Measurements from ENCODE around the gene ZDHHC1.

DNA sequence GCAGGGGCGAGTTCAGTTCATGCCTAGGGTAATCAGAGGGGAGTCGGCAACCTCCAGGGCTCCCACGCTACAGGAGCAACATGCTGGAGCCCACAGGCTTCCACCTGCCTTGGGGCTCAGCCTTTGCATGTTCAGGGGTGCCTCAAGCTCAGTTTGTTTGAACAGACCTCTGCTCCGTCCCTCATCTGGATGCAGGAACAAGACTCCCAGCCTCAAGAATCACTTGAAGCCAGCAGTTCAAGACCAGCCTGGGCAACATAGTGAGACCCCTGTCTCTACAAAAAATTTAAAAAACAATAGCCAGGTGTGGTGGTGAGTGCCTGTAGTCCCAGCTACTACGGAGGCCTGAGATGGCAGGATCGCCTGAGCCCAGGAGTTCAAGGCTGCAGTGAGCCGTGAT is 9.7 kb upstream of the ZDHHC1 start:
- TF ChIP-seq TAF1 (CRISPR knock-in tag; IDR thresholded peaks at IDR 0.05) = no peak
- no peak for TF ChIP-seq ZNF264 (CRISPR knock-in tag; IDR thresholded peaks at IDR 0.05)
- TF ChIP-seq, protein P1, sequence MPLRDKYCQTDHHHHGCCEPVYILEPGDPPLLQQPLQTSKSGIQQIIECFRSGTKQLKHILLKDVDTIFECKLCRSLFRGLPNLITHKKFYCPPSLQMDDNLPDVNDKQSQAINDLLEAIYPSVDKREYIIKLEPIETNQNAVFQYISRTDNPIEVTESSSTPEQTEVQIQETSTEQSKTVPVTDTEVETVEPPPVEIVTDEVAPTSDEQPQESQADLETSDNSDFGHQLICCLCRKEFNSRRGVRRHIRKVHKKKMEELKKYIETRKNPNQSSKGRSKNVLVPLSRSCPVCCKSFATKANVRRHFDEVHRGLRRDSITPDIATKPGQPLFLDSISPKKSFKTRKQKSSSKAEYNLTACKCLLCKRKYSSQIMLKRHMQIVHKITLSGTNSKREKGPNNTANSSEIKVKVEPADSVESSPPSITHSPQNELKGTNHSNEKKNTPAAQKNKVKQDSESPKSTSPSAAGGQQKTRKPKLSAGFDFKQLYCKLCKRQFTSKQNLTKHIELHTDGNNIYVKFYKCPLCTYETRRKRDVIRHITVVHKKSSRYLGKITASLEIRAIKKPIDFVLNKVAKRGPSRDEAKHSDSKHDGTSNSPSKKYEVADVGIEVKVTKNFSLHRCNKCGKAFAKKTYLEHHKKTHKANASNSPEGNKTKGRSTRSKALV (CRISPR knock-in tag; IDR thresholded peaks at IDR 0.05) = no peak
- TF ChIP-seq, protein P2, sequence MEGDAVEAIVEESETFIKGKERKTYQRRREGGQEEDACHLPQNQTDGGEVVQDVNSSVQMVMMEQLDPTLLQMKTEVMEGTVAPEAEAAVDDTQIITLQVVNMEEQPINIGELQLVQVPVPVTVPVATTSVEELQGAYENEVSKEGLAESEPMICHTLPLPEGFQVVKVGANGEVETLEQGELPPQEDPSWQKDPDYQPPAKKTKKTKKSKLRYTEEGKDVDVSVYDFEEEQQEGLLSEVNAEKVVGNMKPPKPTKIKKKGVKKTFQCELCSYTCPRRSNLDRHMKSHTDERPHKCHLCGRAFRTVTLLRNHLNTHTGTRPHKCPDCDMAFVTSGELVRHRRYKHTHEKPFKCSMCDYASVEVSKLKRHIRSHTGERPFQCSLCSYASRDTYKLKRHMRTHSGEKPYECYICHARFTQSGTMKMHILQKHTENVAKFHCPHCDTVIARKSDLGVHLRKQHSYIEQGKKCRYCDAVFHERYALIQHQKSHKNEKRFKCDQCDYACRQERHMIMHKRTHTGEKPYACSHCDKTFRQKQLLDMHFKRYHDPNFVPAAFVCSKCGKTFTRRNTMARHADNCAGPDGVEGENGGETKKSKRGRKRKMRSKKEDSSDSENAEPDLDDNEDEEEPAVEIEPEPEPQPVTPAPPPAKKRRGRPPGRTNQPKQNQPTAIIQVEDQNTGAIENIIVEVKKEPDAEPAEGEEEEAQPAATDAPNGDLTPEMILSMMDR (CRISPR knock-in tag; IDR thresholded peaks at IDR 0.05) = no peak
- no peak for TF ChIP-seq ZNF234 (CRISPR knock-in tag; conservative IDR thresholded peaks at IDR 0.05)
- TF ChIP-seq KLF16 (CRISPR knock-in tag; IDR thresholded peaks at IDR 0.05) = no peak
- TF ChIP-seq, protein P3, sequence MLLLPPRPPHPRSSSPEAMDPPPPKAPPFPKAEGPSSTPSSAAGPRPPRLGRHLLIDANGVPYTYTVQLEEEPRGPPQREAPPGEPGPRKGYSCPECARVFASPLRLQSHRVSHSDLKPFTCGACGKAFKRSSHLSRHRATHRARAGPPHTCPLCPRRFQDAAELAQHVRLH (CRISPR knock-in tag; IDR thresholded peaks at IDR 0.05; ENCODE audit: borderline replicate concordance, low read depth) = no peak
- TF ChIP-seq GABPB1 (CRISPR knock-in tag; IDR thresholded peaks at IDR 0.05) = no peak
- TF ChIP-seq, protein P4, sequence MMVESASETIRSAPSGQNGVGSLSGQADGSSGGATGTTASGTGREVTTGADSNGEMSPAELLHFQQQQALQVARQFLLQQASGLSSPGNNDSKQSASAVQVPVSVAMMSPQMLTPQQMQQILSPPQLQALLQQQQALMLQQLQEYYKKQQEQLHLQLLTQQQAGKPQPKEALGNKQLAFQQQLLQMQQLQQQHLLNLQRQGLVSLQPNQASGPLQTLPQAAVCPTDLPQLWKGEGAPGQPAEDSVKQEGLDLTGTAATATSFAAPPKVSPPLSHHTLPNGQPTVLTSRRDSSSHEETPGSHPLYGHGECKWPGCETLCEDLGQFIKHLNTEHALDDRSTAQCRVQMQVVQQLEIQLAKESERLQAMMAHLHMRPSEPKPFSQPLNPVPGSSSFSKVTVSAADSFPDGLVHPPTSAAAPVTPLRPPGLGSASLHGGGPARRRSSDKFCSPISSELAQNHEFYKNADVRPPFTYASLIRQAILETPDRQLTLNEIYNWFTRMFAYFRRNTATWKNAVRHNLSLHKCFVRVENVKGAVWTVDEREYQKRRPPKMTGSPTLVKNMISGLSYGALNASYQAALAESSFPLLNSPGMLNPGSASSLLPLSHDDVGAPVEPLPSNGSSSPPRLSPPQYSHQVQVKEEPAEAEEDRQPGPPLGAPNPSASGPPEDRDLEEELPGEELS (CRISPR knock-in tag; IDR thresholded peaks at IDR 0.05) = no peak
- no peak for TF ChIP-seq FOXM1 (CRISPR knock-in tag; IDR thresholded peaks at IDR 0.05)
- no peak for TF ChIP-seq RFX5 (IDR thresholded peaks at IDR 0.05; ENCODE audit: low read depth, low read length)
- no peak for TF ChIP-seq HMG20B (CRISPR knock-in tag; conservative IDR thresholded peaks at IDR 0.05)

Measured in HepG2 (cell line).